ENCODE results near the gene ZSWIM1. TPM values are rescaled to one million over a fixed set of nuclear protein-coding genes. Genes with fewer than 3 reads are reported as not detected.
A peak's percentile ranks its signal among the peaks of the same experiment; 100 is the strongest.

Gene ZSWIM1
- total and polyA plus RNA-seq, 2 of the 13 experiments (the other 11 are each of a cell fraction or from before 2014, with no cell fraction given) = 9.5 to 11.7 TPM

GRCh38 chr20:45833883-45834796 is 46.9 kb upstream of the ZSWIM1 start (continued):
- TF ChIP-seq NFAT5 (CRISPR knock-in tag; IDR thresholded peaks at IDR 0.05) (no peak; the same call in 1 of the 2 replicates), ZNF652 (CRISPR knock-in tag; IDR thresholded peaks at IDR 0.05; ENCODE audit: borderline replicate concordance, low read depth) (no peak), ZBTB37 (CRISPR knock-in tag; IDR thresholded peaks at IDR 0.05) (no peak), ZSCAN31 (CRISPR knock-in tag; IDR thresholded peaks at IDR 0.05; ENCODE audit: low read depth) (no peak; the same call in none of the 2 replicates), ZNF280D (CRISPR knock-in tag; IDR thresholded peaks at IDR 0.05) (no peak), ELF3 (CRISPR knock-in tag; IDR thresholded peaks at IDR 0.05) (no peak; the same call in 1 of the 2 replicates), GPBP1L1 (CRISPR knock-in tag; IDR thresholded peaks at IDR 0.05) (no peak), PHF5A (CRISPR knock-in tag; IDR thresholded peaks at IDR 0.05; ENCODE audit: low read depth, unreplicated experiment) (no peak), ARNT (IDR thresholded peaks at IDR 0.05) (no peak), MED13 (CRISPR knock-in tag; IDR thresholded peaks at IDR 0.05) (peak; percentile 49; the same call in 1 of the 2 replicates), RFX5 (IDR thresholded peaks at IDR 0.05; ENCODE audit: low read depth, low read length) (no peak), EP300 (IDR thresholded peaks at IDR 0.05; ENCODE audit: low read depth in 2 of 2, low read length in 2 of 2) (0 out of 4 replicates have a peak, but pooled peaks of 1 of the 2 experiments have one; percentile 3), EP300 (CRISPR knock-in tag; IDR thresholded peaks at IDR 0.05; ENCODE audit: borderline replicate concordance) (peak; percentile 38), ZNF576 (CRISPR knock-in tag; IDR thresholded peaks at IDR 0.05) (no peak)
